GM19238 (cell line): Measurements from ENCODE around the gene CHP2.
"Not testable (repeated sequence)": the region's sequence is repeated elsewhere in the genome, so short reads cannot be mapped to it uniquely, and the experiment has no call there.

Source experiments
- DNase-seq: peaks from one replicate; pipeline ENCODE4 v3.0.0; 2011; ENCODE audit warnings: low spot score; ENCODE audit not compliant: insufficient read length

The CHP2 gene

DNA sequence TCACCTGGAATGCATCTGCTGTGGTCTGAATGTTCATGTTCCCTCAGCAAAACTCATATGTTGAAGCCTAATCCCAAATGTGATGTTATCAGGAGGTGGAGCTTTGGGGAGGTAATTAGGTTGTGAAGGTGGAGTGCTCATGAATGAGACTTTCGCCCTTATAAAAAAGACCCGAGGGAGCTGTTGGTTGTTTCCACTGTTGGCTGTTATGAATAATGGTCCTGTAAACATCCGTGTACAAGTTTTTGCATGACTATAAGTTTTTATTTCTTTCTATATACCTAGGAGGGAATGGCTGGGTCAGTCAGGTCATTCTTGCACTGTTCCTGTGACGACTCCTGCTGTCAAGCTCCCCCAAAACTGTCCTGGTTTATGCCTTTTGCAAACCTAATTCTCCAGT, 9.6 kb upstream of the CHP2 start:
- no peak for DNase-seq

DNA sequence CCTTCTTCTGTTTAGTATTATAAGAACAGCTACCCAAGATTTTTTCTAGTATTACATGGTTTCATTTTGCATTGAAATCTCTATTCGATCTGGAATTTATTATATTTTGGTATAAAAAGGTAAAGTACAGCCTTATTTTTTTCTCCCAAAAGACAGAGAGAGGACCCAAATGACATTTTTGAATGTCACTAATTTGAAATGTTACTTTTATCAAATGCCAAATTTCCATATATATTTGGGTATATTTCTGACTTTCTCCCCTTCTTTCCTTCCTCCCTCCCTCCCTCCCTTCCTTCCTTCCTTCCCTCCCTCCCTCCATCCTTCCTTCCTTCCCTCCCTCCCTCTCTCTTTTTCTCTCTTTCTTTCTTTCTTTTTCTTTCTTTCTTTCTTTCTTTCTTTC, 6.2 kb upstream of the CHP2 start:
- DNase-seq, result no peak

DNA sequence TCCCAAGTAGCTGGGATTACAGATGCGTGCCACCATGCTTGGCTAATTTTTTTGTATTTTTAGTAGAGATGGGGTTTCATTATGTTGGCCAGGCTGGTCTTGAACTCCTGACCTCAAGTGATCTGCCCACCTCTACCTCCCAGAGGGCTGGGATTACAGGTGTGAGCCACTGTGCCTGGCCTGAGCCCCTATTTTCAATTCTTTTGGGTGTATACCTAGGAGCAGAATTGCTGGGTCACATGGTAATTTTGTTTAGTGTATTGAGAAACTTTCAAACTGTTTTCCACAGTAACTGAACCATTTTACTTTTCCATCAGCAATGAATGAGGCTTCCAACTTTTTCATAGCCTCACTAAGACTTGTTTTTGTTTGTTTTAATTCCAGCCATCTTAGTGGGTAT, 3.8 kb upstream of the CHP2 start:
- DNase-seq, result not testable (repeated sequence)

DNA sequence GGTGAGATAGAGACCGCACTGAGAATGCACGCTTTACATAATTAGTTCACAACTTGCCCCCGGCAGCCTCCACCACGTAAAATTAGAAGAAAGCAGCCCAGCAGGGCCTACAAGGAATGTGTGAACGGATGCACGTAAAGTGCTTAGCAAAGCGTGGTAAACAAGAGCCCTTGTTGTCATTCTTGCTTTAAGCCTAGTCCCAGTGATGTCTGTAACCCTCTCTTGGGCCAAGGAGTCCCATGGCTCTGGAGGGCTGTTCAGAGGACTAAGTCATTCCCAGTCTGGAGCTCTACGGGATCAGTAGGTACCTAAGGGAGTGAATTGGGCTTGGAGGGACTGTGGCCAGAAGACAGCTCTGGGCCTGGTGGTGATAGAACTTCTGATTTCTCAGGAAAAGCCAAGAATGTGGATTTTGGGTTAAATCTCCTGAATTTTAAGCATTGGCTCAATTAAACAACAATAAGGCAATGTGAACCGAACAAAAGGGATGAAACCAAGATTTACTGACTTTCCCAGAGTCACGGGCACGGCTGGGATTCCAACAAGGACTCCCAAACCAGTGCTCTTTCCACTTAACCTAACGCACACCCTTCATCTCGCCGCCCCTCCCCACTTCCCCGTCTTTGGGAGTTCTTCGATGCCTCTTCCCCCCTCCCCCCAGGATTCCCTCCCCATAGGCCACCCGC, 775 bp upstream of the CHP2 start:
- no peak for DNase-seq

DNA sequence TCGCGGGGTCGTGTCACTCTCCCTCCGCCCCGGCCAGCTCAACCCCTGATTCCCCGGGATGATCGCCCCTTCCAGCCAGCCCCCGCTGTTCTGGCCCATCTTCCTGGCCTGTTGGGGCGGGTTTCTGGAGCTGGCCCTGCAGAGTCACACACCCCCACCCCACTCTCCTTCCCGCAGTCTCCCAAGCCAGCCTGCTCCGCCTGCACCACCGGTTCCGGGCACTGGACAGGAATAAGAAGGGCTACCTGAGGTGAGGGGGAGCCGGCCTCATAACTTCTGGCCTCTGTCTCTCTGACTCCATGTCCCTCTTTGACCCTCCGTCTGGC, 621 bp downstream of the CHP2 start:
- no peak for DNase-seq

DNA sequence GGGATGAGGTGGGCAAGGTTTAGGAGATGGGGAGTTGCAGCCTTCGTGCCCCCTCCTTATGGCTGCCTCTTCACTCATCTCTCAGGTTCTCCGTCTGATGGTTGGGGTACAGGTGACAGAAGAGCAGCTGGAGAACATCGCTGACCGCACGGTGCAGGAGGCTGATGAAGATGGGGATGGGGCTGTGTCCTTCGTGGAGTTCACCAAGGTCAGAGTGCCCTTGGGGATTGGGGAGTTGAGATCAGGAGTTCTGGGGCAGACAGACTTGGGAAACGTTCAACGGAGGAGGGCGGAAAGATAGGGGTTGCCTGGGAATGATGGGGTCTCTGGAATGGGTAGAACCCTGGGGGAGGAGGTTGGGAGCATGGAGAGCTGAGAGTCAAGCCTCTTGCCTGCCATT, 2.3 kb downstream of the CHP2 start:
- no peak for DNase-seq

DNA sequence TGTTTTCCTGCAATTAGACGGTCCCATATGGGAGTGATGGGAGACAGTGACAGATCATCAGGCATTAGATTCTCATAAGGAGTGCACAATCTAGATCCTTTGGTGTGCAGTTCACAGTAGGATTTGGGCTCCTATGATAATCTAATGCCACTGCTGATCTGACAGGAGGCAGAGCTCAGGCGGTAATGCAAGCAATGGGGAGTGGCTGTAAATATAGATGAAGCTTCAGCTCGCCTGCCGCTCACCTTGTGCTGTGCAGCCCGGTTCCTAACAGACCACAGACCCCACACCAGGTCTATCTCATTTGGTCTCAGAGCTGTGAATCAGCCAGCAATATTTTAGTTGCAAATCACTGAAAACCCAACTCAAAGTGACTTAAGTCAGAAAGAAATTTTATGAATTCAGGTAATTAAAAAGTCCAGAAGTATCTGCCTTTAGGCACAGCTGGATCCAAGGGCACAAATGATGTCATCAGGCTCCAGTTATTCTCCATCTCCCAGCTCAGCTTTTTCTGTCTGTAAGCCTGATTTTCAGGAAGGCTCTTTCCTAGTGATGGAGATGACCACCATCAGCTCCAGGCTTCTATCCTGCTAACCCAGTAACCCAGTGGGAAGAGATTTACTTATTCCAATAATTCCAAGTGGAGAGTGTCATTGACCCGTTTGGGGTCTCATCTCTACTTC, 3.3 kb downstream of the CHP2 start:
- DNase-seq, result no peak

DNA sequence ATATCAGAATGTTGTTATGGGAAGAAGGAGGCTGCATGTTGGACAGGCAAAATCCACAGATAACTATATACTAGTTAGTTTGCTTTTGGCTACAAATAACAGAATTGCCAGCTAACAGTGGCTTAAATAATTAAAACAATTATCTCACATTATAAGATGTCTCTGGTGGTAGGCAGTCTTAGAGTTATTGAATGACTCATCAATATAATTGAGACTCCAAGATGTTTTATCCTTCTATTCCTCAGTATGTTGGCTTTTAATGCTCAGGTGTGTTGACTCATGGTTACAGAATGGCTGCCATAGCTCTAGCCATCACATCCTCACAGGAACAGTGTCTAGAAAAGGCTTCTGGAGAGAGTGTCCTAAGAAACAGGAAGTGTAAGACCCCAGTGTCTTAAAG, 11.1 kb downstream of the CHP2 start:
- DNase-seq, result no peak

DNA sequence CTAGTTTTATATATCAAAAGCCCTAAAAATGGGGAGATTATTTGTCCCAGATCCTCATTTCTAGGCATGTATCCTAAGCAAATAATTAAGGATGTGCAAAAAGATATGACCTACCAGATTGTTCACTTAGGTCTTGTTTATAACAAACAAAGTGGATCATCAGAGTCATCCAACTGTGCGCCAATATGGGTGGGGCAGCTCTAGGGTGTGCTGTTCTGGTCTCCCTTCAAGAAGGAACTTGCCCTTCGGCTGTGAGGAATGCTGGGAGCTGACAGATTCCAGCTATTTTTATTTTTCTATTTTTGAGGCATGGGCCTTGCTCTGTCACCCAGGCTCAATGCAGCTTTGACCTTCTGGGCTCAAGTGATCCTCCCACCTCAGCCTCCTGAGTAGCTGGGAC, 13.8 kb downstream of the CHP2 start:
- DNase-seq, result no peak

DNA sequence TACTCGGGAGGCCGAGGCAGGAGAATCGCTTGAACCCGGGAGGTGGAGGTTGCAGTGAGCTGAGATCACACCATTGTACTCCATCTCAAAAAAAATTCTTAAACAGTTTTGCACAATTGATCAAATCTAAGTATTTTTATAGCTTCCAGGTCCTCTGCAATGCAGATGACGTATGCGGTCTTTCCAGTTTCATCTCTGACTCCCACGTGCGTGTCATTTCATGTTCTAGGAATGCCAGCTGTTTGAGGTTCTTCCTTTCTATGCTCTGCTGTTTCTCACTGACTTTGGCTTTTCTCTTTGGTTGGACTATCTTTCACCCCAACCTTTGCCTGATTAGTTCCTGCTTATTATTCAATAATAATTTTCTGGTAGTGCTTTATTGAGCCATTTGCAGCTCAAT, 16.2 kb downstream of the CHP2 start:
- no peak for DNase-seq

DNA sequence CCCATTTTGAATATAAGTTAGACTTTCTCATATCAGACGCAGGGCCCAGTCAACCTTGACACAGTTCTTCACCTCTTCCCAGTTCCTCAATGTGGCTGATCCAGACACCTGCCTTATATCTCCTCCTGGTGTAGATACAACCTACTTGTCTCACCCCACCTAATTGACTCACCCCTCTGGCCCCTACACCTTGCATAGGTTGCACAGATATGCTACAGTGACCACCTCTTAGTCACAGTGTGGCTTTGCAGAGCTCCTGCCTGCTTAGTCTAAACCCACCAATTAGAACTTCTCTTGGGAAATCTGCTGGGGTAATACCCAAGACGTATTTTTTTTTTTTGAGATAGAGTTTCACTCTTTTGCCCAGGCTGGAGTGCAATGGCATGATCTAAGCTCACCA, 16.8 kb downstream of the CHP2 start:
- no peak for DNase-seq

DNA sequence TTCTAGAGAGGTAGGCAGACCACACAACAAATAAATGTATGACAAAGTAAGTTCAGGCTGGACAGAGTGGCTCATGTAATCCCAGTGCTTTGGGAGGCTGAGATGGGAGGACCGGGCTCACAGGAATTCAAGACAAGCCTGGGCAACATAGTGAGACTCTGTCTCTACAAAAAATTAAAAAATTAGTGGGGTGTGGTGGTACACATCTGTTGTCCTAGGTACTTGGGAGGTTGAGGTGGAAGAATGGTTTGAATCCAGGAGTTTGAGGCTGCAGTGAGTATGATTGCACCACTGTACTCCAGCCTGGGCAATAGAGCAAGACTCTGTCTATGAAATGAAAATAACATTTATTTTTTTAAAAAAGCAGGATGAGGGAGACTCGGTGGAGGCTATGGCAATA, 18.5 kb downstream of the CHP2 start:
- DNase-seq, result no peak

DNA sequence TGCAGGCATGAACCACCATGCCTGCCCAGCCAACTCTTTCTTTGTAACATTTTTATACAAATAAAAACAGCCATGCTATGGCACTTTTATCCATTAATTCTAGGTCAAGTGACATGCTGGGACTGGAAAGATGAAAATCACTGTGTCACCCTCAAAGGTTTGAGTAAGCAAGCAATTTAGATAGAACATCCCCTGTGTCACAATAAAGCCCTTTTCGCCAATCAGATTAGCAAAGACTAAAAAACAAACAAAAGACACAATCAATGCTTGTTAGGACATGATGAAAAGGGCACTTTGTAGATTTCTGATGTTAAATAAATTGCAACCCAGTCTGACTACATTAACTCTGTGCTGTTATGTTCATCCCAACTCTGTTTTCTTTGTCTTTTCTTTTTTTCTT, 26.4 kb downstream of the CHP2 start:
- DNase-seq, result no peak

DNA sequence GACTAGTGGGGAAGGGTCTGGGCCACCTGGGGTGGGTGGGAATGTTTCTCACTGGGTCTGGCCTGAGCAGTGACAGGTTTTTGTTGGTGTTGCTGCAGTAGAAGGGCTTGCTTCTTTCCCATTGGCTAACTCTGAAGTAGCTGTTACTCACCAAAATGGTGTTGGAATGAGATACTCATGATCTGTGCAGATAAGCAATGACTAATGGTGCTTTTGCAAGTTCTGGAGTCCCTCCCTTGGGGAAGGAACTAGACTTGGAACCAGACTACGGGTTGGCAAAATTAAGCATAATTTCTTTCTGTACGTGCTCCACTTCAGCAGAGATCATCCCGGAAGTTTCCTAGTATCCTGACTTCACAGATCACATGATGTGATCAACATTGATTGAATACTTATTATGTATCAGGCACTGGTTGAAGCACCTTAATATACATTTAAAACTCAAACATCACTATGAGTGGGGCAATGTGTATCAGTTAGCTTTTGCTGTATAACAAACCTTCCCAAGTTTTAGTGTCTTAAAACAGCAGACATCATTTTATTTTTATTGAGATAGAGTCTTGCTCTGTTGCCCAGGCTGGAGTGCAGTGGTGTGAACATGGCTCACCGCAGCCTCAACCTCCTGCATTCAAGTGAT, 30.1 kb downstream of the CHP2 start:
- DNase-seq, result no peak

DNA sequence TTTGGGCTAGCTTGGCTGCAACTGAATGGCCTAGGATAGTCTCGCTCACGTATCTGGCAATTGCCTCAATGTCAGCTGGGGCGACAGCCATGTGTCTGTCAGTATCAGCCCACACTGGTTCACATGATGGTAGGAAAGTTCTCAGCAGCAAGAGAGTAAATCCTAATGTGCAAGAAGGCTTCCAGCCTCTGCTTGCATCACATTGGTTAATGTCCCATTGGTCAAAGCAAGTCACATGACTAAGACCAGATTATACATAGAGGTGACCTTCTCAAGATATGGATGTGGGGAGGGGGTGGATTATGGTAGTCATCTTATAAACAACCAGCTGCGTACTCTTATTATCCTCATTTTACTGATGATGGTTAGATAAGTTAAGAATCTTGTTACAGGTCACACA, 31.0 kb downstream of the CHP2 start:
- DNase-seq, result no peak

DNA sequence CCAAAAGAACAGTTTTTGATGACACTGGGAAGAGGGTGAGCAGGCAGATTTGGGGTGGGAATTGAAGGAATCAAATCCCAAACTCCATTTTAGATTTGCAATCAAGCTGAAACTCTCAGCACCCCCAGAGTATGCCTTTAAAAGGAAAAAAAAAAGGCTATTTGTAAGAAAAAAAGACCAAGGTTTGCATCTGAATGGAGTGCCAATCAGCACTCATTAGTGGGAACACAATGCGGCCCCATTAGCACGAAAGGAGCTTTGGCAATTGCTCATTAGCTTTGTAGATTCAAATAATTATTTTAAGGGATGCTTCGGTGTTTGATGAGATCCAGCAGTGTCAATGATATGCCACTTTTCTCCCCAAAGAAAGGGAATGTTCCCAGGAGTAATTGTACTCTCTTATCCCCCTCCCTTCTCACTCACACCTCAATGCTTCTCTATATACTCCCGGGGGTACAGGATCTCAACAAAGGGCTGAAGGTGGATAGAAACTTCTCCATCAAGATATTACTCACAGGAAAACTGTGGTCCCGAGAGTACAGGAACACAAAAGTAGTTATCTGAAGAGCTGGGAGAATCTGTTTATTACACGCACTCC, 32.2 kb downstream of the CHP2 start:
- DNase-seq, result no peak

DNA sequence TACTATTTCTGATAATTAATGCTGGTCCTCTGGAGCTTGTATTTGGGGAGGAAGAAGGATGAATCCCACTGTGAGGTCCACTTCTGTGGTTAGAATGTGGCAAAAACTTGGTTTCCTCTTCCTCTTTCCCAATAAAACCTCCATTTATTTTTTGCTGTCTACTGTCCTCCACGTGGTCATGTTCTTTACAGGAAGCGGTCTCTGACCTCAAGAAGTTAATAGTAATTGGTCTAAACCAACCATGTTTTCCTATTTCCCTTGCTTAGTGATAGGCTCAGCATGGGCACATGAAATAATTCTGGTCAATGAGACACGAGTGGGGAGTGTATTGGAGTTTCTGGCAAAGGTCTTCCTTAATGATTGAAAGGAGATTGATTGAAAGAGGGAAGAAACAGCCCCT, 33.9 kb downstream of the CHP2 start:
- DNase-seq, result no peak

DNA sequence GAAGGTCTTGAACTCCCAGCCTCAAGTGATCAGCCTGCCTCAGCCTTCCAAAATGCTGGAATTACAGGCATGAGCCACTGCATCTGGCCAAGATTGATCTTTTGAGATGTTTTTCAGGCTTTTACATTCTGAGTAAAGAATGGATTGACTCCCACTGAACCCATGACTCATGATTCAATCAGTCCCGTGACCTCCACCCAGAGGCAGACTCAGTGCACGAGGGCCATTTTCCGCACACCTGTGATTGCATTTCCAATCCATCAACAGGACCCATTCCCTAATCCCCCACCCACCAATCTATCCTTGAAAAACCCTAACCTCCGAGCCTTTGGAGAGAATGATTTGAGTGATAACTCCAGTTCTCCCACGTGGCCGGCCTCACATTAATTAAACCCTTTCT, 40.6 kb downstream of the CHP2 start:
- no peak for DNase-seq

DNA sequence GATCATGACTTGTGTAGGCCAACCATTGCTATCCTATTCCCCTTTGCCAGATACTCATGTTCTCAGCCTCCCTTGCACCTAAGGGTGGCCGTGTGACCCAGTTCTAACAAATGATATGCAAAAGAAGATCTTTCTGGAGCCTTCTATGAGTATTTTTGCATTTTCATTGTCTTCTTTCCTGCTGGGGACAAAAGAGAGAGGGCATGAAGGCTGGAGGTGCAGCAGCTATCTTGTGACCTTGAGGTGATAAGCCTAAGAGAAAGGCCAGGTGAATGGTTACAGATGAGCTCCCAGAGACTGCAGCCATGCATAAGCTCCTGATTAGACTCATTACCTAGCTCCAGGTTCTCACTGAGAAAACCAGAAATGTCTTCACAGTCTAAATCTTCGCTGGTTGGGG, 42.1 kb downstream of the CHP2 start:
- DNase-seq, result no peak

DNA sequence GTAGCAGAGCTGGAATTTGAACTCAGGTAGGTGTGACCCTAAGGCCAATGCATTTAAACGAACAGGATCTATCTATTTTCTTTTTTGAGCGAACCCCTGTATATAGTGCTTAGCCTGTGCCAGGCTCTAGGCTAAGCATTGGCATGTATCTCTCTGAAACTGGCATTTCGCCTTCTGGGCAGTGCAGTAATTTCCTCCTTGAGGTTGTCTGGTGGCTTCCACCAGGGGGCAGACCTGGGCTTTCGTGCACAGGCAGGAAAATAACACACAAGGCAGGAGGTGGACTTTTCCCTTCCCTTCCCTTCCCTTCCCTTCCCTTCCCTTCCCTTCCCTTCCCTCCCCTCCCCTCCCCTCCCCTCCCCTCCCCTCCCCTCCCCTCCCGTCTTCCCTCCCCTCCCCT, 46.6 kb downstream of the CHP2 start:
- peak; percentile 41 for DNase-seq

DNA sequence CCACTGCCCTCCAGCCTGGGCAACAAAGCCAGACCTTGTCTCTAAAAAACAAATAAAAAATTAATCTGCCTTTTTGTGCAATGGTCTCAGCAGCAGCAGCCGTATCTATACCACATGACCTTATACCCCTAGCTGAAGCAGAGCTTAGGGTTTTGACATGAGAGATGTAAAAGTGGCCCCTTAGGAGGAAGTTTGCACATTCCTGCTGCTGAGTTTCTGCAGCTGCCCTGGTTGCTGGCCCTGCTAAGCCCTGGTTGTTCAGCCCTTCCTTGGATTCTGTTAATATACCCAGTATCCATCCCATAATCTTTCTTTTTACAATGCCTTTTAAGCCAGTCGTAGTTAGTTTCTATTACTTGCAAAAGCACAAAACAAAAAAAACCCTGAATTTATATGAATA, 48.0 kb downstream of the CHP2 start:
- no peak for DNase-seq

DNA sequence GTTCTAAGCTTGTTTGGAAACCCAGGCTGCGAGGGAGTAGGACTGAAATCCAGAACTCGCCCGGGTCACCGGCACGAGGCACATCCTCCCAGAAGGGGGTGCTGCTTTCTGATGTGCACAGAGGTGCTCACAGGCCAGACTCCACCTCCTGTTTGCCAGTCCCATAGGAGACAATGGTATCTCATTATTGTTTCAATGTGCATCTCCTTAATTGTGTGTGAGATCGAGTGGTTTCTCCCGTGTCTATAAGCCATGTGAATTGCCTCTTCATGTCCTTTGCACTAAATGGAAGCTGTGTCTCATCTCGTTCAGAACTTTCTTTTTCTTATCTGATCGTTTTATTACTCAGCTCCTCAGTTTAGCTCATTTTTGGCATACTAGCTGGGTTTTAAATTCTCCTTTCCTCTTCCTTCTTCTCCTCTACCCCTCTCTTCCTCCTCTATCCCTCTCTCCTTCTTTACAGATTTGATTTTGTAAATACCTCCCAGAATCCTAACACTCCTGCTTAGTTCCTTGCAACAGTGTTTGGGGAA, 48.8 kb downstream of the CHP2 start:
- DNase-seq, result peak; percentile 65

DNA sequence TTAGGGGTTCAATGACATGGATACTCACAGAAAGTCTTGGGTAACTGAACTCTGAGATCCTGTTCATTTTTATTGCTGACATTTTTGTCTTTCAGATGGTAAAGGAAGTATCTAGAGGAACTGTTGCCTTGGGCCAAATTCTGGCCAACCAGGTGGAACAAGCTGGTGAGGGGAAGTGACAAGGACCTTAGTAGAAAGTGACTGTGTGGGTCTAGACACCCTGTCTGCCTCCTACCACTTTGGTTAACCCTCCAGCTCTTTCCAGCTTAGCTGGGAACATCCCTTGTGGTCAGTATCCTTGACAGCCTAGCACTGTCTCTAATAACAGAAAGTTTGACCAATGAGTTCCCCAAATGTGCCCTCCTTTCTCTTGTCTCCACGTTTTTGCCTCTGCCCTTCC, 52.2 kb downstream of the CHP2 start:
- no peak for DNase-seq
